ENCODE measurements around the gene MAT2A. TPM values are rescaled to one million over a fixed set of nuclear protein-coding genes. Genes with fewer than 3 reads are reported as not detected.

The MAT2A gene
- total RNA-seq, 1 experiment from 2014 or later, result 444 TPM

DNA sequence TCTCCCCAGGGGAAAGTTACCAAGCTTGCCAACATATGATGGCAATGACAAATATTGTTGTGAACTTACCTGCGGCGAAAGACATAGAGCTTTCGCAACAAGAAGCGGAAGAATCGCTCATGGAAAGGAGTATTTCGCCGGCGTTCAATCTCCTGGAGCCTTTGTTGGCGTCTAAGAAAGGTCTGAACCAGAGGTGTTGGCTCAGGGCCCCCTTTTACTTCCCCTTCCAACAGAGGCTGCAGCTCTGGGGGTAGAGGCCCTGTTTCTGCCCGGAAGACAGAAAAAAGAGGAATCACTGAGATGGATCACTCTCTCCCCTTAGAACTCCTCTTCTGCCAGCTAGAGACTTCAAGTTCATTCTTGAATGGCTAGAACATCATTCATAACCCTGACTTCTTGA is 11.5 kb downstream of the MAT2A start:
- H3K9ac ChIP-seq (ENCODE audit: low read length), result no peak overlapping the region
- H3K79me2 ChIP-seq (ENCODE audit: insufficient read depth, low read length), result no peaks in the 10 kb centered on the region
- H3K9me2 ChIP-seq (ENCODE audit: insufficient read depth), result no peaks in the 10 kb centered on the region
- RAD21 ChIA-PET (ENCODE audit: low non-redundant PET in 1 of 2, low total read pairs in 2 of 2, uncharacterized antibody in 2 of 2, unreplicated experiment in 2 of 2), result interaction anchor here in 1 of 2 experiments (2.3 kb wide), 1 partner anchor 130 kb away, joined by 25 read pairs; no protein-coding TSS in a partner anchor
- no peak overlapping the region for H3K4me3 ChIP-seq (replicated peaks in 1 of 2; ENCODE audit: low read depth in 1 of 2, low read length in 2 of 2)
- ATAC-seq (no peak), DNase-seq (ENCODE audit: low read depth, low spot score) (no peak)
- no peak overlapping the region for H2AFZ ChIP-seq (ENCODE audit: low read depth, low read length, poor library complexity, severe bottlenecking)
- intact Hi-C loops (cut with micrococcal nuclease), result loop anchor here (10.0 kb wide), 1 partner anchor 226 kb away; the partner anchor contains the start of gene TGOLN2
- POLR2A ChIA-PET, result interaction anchor here (0.6 to 15.3 kb wide), 6 partner anchors 11 to 161 kb away, joined by 3 to 236 read pairs (median 3); partner anchors contain the start of genes MAT2A, SH2D6 and VAMP8
- H3K9me3 ChIP-seq (ENCODE audit: control insufficient read depth in 1 of 2, insufficient read depth in 1 of 2, low read depth in 1 of 2, low read length in 2 of 2), result no peaks in the 10 kb centered on the region
- CTCF ChIA-PET, result interaction anchor here (0.6 to 5.0 kb wide), 4 partner anchors 70 to 250 kb away, joined by 3 to 118 read pairs (median 18); partner anchors contain the start of gene SH2D6
- no TSS peak for BruUV-seq (replicated peaks)
- TF ChIP-seq ZFX (IDR thresholded peaks at IDR 0.05), result no peak
- TF ChIP-seq, protein P1, sequence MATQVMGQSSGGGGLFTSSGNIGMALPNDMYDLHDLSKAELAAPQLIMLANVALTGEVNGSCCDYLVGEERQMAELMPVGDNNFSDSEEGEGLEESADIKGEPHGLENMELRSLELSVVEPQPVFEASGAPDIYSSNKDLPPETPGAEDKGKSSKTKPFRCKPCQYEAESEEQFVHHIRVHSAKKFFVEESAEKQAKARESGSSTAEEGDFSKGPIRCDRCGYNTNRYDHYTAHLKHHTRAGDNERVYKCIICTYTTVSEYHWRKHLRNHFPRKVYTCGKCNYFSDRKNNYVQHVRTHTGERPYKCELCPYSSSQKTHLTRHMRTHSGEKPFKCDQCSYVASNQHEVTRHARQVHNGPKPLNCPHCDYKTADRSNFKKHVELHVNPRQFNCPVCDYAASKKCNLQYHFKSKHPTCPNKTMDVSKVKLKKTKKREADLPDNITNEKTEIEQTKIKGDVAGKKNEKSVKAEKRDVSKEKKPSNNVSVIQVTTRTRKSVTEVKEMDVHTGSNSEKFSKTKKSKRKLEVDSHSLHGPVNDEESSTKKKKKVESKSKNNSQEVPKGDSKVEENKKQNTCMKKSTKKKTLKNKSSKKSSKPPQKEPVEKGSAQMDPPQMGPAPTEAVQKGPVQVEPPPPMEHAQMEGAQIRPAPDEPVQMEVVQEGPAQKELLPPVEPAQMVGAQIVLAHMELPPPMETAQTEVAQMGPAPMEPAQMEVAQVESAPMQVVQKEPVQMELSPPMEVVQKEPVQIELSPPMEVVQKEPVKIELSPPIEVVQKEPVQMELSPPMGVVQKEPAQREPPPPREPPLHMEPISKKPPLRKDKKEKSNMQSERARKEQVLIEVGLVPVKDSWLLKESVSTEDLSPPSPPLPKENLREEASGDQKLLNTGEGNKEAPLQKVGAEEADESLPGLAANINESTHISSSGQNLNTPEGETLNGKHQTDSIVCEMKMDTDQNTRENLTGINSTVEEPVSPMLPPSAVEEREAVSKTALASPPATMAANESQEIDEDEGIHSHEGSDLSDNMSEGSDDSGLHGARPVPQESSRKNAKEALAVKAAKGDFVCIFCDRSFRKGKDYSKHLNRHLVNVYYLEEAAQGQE (IDR thresholded peaks at IDR 0.05; ENCODE audit: low read depth), result no peak
- no peak for TF ChIP-seq JUND (IDR thresholded peaks at IDR 0.05)
- TF ChIP-seq CBX3 (IDR thresholded peaks at IDR 0.05; ENCODE audit: low read depth), result no peak
- TF ChIP-seq ZNF274 (IDR thresholded peaks at IDR 0.05; ENCODE audit: low read depth, low read length), result no peak
- TF ChIP-seq ATF3 (IDR thresholded peaks at IDR 0.05), result no peak
- TF ChIP-seq FOSL1 (IDR thresholded peaks at IDR 0.05; ENCODE audit: low read depth), result no peak
- TF ChIP-seq, protein P2, sequence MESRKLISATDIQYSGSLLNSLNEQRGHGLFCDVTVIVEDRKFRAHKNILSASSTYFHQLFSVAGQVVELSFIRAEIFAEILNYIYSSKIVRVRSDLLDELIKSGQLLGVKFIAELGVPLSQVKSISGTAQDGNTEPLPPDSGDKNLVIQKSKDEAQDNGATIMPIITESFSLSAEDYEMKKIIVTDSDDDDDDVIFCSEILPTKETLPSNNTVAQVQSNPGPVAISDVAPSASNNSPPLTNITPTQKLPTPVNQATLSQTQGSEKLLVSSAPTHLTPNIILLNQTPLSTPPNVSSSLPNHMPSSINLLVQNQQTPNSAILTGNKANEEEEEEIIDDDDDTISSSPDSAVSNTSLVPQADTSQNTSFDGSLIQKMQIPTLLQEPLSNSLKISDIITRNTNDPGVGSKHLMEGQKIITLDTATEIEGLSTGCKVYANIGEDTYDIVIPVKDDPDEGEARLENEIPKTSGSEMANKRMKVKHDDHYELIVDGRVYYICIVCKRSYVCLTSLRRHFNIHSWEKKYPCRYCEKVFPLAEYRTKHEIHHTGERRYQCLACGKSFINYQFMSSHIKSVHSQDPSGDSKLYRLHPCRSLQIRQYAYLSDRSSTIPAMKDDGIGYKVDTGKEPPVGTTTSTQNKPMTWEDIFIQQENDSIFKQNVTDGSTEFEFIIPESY (IDR thresholded peaks at IDR 0.05; ENCODE audit: extremely low read depth, insufficient replicate concordance, low read length), result no peak
- no peak for TF ChIP-seq YY1 (IDR thresholded peaks at IDR 0.05; ENCODE audit: extremely low read depth, insufficient replicate concordance, low read depth, low read length)
- TF ChIP-seq TCF7L2 (IDR thresholded peaks at IDR 0.05; ENCODE audit: borderline replicate concordance, extremely low read depth, insufficient read depth, insufficient read length), result no peak
- no peak for TF ChIP-seq ELF1 (IDR thresholded peaks at IDR 0.05; ENCODE audit: borderline replicate concordance, low read depth)
- no peak for TF ChIP-seq MAX (IDR thresholded peaks at IDR 0.05)
- no peak for TF ChIP-seq SRF (IDR thresholded peaks at IDR 0.05; ENCODE audit: low read depth)
- no peak for TF ChIP-seq SIN3A (IDR thresholded peaks at IDR 0.05; ENCODE audit: low read depth)
- TF ChIP-seq CEBPB (IDR thresholded peaks at IDR 0.05; ENCODE audit: low read depth), result no peak
- TF ChIP-seq EZH2 (IDR thresholded peaks at IDR 0.05), result no peak
- no peak for TF ChIP-seq CTCF (IDR thresholded peaks at IDR 0.05 in 2 of 3, conservative IDR thresholded peaks at IDR 0.05 in 1 of 3; ENCODE audit: borderline replicate concordance in 1 of 3, insufficient read depth in 1 of 3, low read depth in 2 of 3, low read length in 2 of 3)
- peaks cover 3% of the 10 kb centered on the region; the same call in 1 of the 2 replicates for H4K20me1 ChIP-seq (ENCODE audit: insufficient read depth)
- H3K36me3 ChIP-seq (ENCODE audit: control insufficient read depth in 1 of 2, insufficient read depth in 2 of 2, low read length in 2 of 2), result peaks cover 14 to 43% of the 10 kb centered on the region in 2 experiments; a peak in 3 of 4 replicates
- H3K27ac ChIP-seq (ENCODE audit: low read depth, low read length), result no peak overlapping the region
- no peak overlapping the region for H3K4me2 ChIP-seq (ENCODE audit: low read length)
- H3K4me1 ChIP-seq (ENCODE audit: control insufficient read depth in 1 of 2, insufficient read depth in 2 of 2, low read length in 2 of 2), result peaks cover 0 to 5% of the 10 kb centered on the region in 2 experiments; a peak in 1 of 4 replicates
- H3K27me3 ChIP-seq (ENCODE audit: insufficient read depth, low read length), result no peaks in the 10 kb centered on the region

All from HCT116 (cell line).